H1 (cell line): ENCODE results near the gene MXRA7. TPM values are rescaled to one million over a fixed set of nuclear protein-coding genes. Genes with fewer than 3 reads are reported as not detected.

Experiments
- CTCF ChIA-PET: fragments of 300-600 bp; sonication (Branson Sonifier 250); formaldehyde crosslinking; loops from one replicate; lab custom pipeline; 2021; ENCODE audit not compliant: partially characterized antibody; lab: Charles Lee
- POLR2A ChIA-PET: fragments of 300-600 bp; sonication (Branson Sonifier 250); formaldehyde crosslinking; loops from one replicate; lab custom pipeline; 2021; ENCODE audit warnings: inconsistent platforms; ENCODE audit not compliant: partially characterized antibody; lab: Charles Lee
- DNase-seq, 2 experiments: peaks; one replicate each; pipeline versions ENCODE4 v3.0.0 to v3.0.0-alpha.2; 2010 to 2022; ENCODE audit warnings: low spot score in 2 of 2, low read depth in 1 of 2, mixed read lengths in 1 of 2
- FAIRE-seq: peaks from 2 replicates; lab custom pipeline; 2011; peaks lifted over from hg19 to GRCh38; lab: Jason Lieb, UNC
- H2AFZ ChIP-seq: 2 replicates; pipeline ENCODE4 v1.8.1; 2012; ENCODE audit warnings: low read length, inconsistent platforms
- H2AK5ac ChIP-seq: 2 replicates; pipeline ENCODE4 v1.6.1; 2013; ENCODE audit warnings: low read depth, low read length
- H2BK120ac ChIP-seq: replicated peaks from 2 replicates; pipeline ENCODE3; 2013; ENCODE audit warnings: low read depth, low read length, inconsistent platforms
- H2BK12ac ChIP-seq: 2 replicates; pipeline ENCODE4 v1.6.1; 2013; ENCODE audit warnings: low read depth, low read length
- H2BK15ac ChIP-seq: 2 replicates; pipeline ENCODE4 v1.6.1; 2013; ENCODE audit warnings: low read length
- H2BK20ac ChIP-seq: 2 replicates; pipeline ENCODE4 v1.6.1; 2013; ENCODE audit warnings: low read length
- H2BK5ac ChIP-seq: 2 replicates; pipeline ENCODE4 v1.6.1; 2013; ENCODE audit warnings: low read depth, low read length
- H3K14ac ChIP-seq: 2 replicates; pipeline ENCODE4 v1.6.1; 2013; ENCODE audit warnings: inconsistent platforms; ENCODE audit not compliant: insufficient read length
- H3K18ac ChIP-seq: 2 replicates; pipeline ENCODE4 v1.6.1; 2013; ENCODE audit warnings: low read length; ENCODE audit errors: extremely low read depth
- H3K23ac ChIP-seq: 2 replicates; pipeline ENCODE4 v1.6.1; 2013; ENCODE audit warnings: inconsistent platforms; ENCODE audit not compliant: insufficient read length
- H3K23me2 ChIP-seq: 2 replicates; pipeline ENCODE4 v1.6.1; 2013; ENCODE audit warnings: low read depth, low read length
- H3K27ac ChIP-seq: 2 replicates; pipeline ENCODE4 v1.6.1; 2011; ENCODE audit warnings: low read depth, low read length, inconsistent platforms
- H3K27me3 ChIP-seq, 4 experiments: replicated peaks in 1 of 4; 1 replicate in 1 of 4; 2 replicates in 3 of 4; pipeline versions ENCODE4 v1.6.1 to v1.8.1; 2011 to 2013; ENCODE audit warnings: low read length in 3 of 4, mild to moderate bottlenecking in 3 of 4, inconsistent platforms in 2 of 4, mixed read lengths in 2 of 4, moderate library complexity in 1 of 4; ENCODE audit not compliant: control insufficient read depth in 3 of 4, insufficient read depth in 3 of 4; ENCODE audit errors: extremely low read depth in 1 of 4
- H3K36me3 ChIP-seq, 4 experiments: 2 replicates each; pipeline versions ENCODE4 v1.6.1 to v1.8.1; 2011 to 2013; ENCODE audit warnings: mild to moderate bottlenecking in 4 of 4, low read length in 3 of 4, moderate library complexity in 2 of 4, control low read depth in 1 of 4, inconsistent platforms in 1 of 4; ENCODE audit not compliant: insufficient read depth in 4 of 4, control insufficient read depth in 2 of 4
- H3K4ac ChIP-seq: replicated peaks from 2 replicates; pipeline ENCODE3; 2013; ENCODE audit warnings: low read length, low read depth, mixed read lengths, inconsistent platforms; ENCODE audit not compliant: insufficient read length
- H3K4me1 ChIP-seq, 4 experiments: replicated peaks in 1 of 4; 1 replicate in 1 of 4; 2 replicates in 3 of 4; pipeline versions ENCODE4 v1.6.1 to v1.8.1; 2011 to 2013; ENCODE audit warnings: low read length in 3 of 4, inconsistent platforms in 2 of 4, mixed read lengths in 1 of 4; ENCODE audit not compliant: insufficient read depth in 4 of 4, control insufficient read depth in 3 of 4
- H3K4me2 ChIP-seq, 2 experiments: 2 replicates each; pipeline versions ENCODE4 v1.6.1 to v1.8.1; 2011 to 2013; ENCODE audit warnings: low read depth in 2 of 2, low read length in 2 of 2, control low read depth in 1 of 2, inconsistent platforms in 1 of 2, mild to moderate bottlenecking in 1 of 2; ENCODE audit not compliant: insufficient read depth in 1 of 2
- H3K4me3 ChIP-seq, 4 experiments: fragments of 200-600, 300-600 bp in 1 of 4; sonication (generic), shearing (Covaris generic), sonication (Bioruptor Twin) in 1 of 4; 2 replicates each; pipeline versions ENCODE4 v1.5.1 to v1.8.1; 2011 to 2016; ENCODE audit warnings: low read length in 4 of 4, low read depth in 3 of 4, control low read depth in 2 of 4, inconsistent platforms in 2 of 4, mild to moderate bottlenecking in 2 of 4, mixed read lengths in 1 of 4, moderate library complexity in 1 of 4; ENCODE audit not compliant: insufficient read depth in 2 of 4; ENCODE audit errors: extremely low read depth in 1 of 4
- H3K56ac ChIP-seq: replicated peaks from 2 replicates; pipeline ENCODE3; 2013; ENCODE audit warnings: low read depth, mild to moderate bottlenecking, mixed read lengths, low read length, inconsistent platforms; ENCODE audit not compliant: insufficient read length
- H3K79me1 ChIP-seq: 2 replicates; pipeline ENCODE4 v1.6.1; 2013; ENCODE audit warnings: low read depth, low read length, control low read depth
- H3K79me2 ChIP-seq, 2 experiments: 2 replicates each; pipeline versions ENCODE4 v1.6.1 to v1.8.1; 2012 to 2013; ENCODE audit warnings: low read length in 2 of 2, mild to moderate bottlenecking in 2 of 2, inconsistent platforms in 1 of 2; ENCODE audit not compliant: insufficient read depth in 2 of 2, control insufficient read depth in 1 of 2
- H3K9ac ChIP-seq, 4 experiments: replicated peaks in 1 of 4; 1 replicate in 1 of 4; 2 replicates in 3 of 4; pipeline versions ENCODE4 v1.6.1 to v1.8.1; 2011 to 2013; ENCODE audit warnings: low read depth in 3 of 4, low read length in 3 of 4, control low read depth in 2 of 4, mild to moderate bottlenecking in 2 of 4, moderate library complexity in 2 of 4, inconsistent platforms in 1 of 4; ENCODE audit errors: extremely low read depth in 1 of 4
- H3K9me3 ChIP-seq, 2 experiments: 2 replicates each; pipeline versions ENCODE4 v1.6.1 to v1.8.1; 2012 to 2013; ENCODE audit warnings: mild to moderate bottlenecking in 2 of 2, moderate library complexity in 2 of 2, control low read depth in 1 of 2, inconsistent platforms in 1 of 2, low read depth in 1 of 2, low read length in 1 of 2, mixed read lengths in 1 of 2; ENCODE audit not compliant: insufficient read depth in 2 of 2
- H4K20me1 ChIP-seq, 2 experiments: replicated peaks in 1 of 2; 2 replicates each; pipeline versions ENCODE3 to v1.8.1; 2011 to 2013; ENCODE audit warnings: inconsistent platforms in 2 of 2, low read length in 2 of 2, mild to moderate bottlenecking in 1 of 2; ENCODE audit not compliant: insufficient read depth in 2 of 2, control insufficient read depth in 1 of 2
- H4K5ac ChIP-seq: 2 replicates; pipeline ENCODE4 v1.6.1; 2013; ENCODE audit warnings: low read length, low read depth, mixed read lengths, inconsistent platforms; ENCODE audit not compliant: insufficient read length
- H4K8ac ChIP-seq: 2 replicates; pipeline ENCODE4 v1.8.0; 2013; ENCODE audit warnings: mild to moderate bottlenecking, moderate library complexity, low read length, inconsistent platforms; ENCODE audit not compliant: insufficient read depth; ENCODE audit errors: extremely low read depth
- H4K91ac ChIP-seq: replicated peaks from 2 replicates; pipeline ENCODE3; 2013; ENCODE audit warnings: low read length, mixed read lengths, inconsistent platforms; ENCODE audit not compliant: insufficient read length
- ASH2L ChIP-seq: fragments of 200-600, 300-600 bp; sonication (generic); IDR thresholded peaks from one replicate; pipeline ENCODE4 v1.7.1; 2017; ENCODE audit warnings: low read length
- RXRA ChIP-seq: IDR thresholded peaks from 2 replicates; pipeline ENCODE4 v1.6.1; 2011; ENCODE audit warnings: low read depth, mild to moderate bottlenecking, low read length, moderate library complexity; ENCODE audit not compliant: insufficient read depth
- TCF12 ChIP-seq: IDR thresholded peaks from 2 replicates; pipeline ENCODE4 v1.6.1; 2011; ENCODE audit warnings: low read depth, mild to moderate bottlenecking, low read length
- WGBS, 2 experiments: shearing (Covaris generic) in 1 of 2; methylation state at CpG; one replicate each; pipeline versions ENCODE4 v1.1.6 to v1.1.7; 2013 to 2015; ENCODE audit warnings: low lambda C conversion rate in 2 of 2, mixed read lengths in 2 of 2, inconsistent platforms in 1 of 2, low coverage in 1 of 2, missing lambda C conversion rate in 1 of 2; ENCODE audit not compliant: insufficient replicate concordance in 2 of 2, insufficient coverage in 1 of 2, insufficient read length in 1 of 2; ENCODE audit errors: extremely low coverage in 1 of 2, missing lambda C conversion rate in 1 of 2; 5-methylcytosine and 5-hydroxymethylcytosine counted together
- polyA plus RNA-seq, 7 experiments: library from polyadenylated mRNA; depleted of rRNA in 3 of 7; stranded (reverse) in 5 of 7; unstranded in 2 of 7; fragments of >200 nt in 5 of 7; fragments of 200-250 nt in 2 of 7; gene quantifications; 1 replicate in 5 of 7; 2 replicates in 1 of 7; 4 replicates in 1 of 7; pipeline versions ENCODE4 v1.2.1 to v1.2.3, GENCODE V29; 2011 to 2013; ENCODE audit warnings: missing spikeins in 2 of 7, mixed read lengths in 2 of 7
- total RNA-seq: library from RNA; stranded (reverse); fragmentation: NEBNext Ultra II Directional; extraction: Animal tissue kit (Norgen Biotek cat#: 25700); gene quantifications from 2 replicates; pipeline ENCODE4 v1.2.1, GENCODE V29; 2021
- TF ChIP-seq, protein P1 (sequence below): IDR thresholded peaks from 2 replicates; pipeline ENCODE4 v1.6.1; 2012; ENCODE audit warnings: inconsistent platforms

The MXRA7 gene
- total and polyA plus RNA-seq, 2 of the 8 experiments (the other 6 are each of a cell fraction or from before 2014, with no cell fraction given), result 17.8 to 26.6 TPM

DNA sequence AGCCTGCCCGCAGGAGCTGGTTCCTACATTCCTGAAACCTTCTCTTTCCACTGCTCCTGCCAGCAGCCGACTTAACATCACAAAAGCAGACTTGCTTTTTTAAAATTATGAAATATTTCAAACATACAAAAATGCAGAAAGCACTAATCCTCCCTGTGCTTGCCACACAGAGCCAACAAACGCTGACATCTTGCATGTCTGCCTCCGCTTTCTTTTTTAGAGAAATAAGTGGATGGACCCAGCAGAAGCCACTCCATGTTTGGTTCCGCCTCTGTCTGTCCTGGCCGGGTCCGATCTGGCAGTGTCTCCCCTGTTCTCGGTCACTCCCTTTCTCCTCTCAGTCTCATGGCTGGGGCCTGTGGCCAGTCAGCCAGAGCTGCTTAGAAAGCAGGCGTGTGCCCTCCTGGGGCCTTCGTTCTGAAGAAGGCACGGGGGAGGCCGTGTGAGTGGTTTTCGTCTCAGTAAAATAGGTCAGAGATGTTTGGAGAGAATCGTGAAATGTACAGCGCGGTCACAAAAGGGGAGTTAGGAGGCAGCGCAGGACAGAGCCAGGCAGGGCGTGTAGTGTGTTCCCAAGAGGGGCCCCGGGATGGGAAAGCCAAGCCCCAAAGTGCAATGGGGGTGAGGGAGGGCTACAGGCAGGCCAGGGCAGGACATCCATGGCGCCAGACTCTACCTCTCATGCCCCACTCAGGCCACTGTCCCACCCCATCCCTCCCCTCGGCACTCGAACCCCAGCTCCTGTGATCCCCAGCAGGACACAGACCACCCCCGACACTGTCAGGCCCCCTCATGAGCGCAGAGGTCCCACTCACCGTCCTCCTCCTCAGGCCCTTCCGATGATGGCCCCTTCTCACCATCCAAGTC lies 23.2 kb downstream of the MXRA7 start:
- no peaks in the 10 kb centered on the region; a peak in 1 of 7 replicates for H3K27me3 ChIP-seq
- no peak overlapping the region for H2BK15ac ChIP-seq
- POLR2A ChIA-PET, result interaction anchor here (1.1 to 2.7 kb wide), 3 partner anchors 16 to 21 kb away, joined by 3 to 12 read pairs (median 3); no protein-coding TSS in a partner anchor
- H2BK12ac ChIP-seq, result no peak overlapping the region
- H3K4ac ChIP-seq, result no peak overlapping the region
- no peak overlapping the region for H3K14ac ChIP-seq
- no peak overlapping the region for H3K27ac ChIP-seq
- no peak overlapping the region for H3K4me3 ChIP-seq
- CTCF ChIA-PET, result interaction anchor here (1.0 to 13.1 kb wide), 7 partner anchors 14 to 104 kb away, joined by 3 to 155 read pairs (median 4); partner anchors contain the start of genes JMJD6, METTL23 and MXRA7
- DNase-seq (no peak), FAIRE-seq (no peak)
- peaks cover 0 to 24% (median 12%) of the 10 kb centered on the region in 4 experiments; a peak in 6 of 7 replicates for H3K4me1 ChIP-seq
- no peak overlapping the region for H3K9ac ChIP-seq
- H4K20me1 ChIP-seq, result peaks cover 0 to 2% of the 10 kb centered on the region in 2 experiments
- H3K9me3 ChIP-seq, result no peaks in the 10 kb centered on the region
- H4K91ac ChIP-seq, result no peak overlapping the region
- H4K8ac ChIP-seq, result no peak overlapping the region
- no peak overlapping the region for H3K4me2 ChIP-seq
- no peak overlapping the region for H2AK5ac ChIP-seq
- H4K5ac ChIP-seq, result no peak overlapping the region
- H2BK120ac ChIP-seq, result no peak overlapping the region
- no peak overlapping the region for H2AFZ ChIP-seq
- no peaks in the 10 kb centered on the region for H3K79me1 ChIP-seq
- no peak overlapping the region for H3K56ac ChIP-seq
- no peak overlapping the region for H3K18ac ChIP-seq
- WGBS, 2 experiments, result 83% methylated on average over 24 of the region's 26 CpGs; no CpG with 5 or more reads in 1 of the 2 experiments
- H3K36me3 ChIP-seq, result no peaks in the 10 kb centered on the region
- H2BK5ac ChIP-seq, result no peak overlapping the region
- H3K23me2 ChIP-seq, result no peaks in the 10 kb centered on the region
- TF ChIP-seq TCF12 (no peak), RXRA (no peak), ASH2L (no peak)
- TF ChIP-seq, protein P1, sequence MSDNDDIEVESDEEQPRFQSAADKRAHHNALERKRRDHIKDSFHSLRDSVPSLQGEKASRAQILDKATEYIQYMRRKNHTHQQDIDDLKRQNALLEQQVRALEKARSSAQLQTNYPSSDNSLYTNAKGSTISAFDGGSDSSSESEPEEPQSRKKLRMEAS, result no peak
- TF ChIP-seq, all 59 proteins: peak for 0
- H3K23ac ChIP-seq, result no peak overlapping the region
- no peaks in the 10 kb centered on the region for H3K79me2 ChIP-seq
- H2BK20ac ChIP-seq, result no peak overlapping the region
